Caco-2 (cell line): ENCODE data around the gene MRPL49. TPM values are rescaled to one million over a fixed set of nuclear protein-coding genes. Genes with fewer than 3 reads are reported as not detected.

ENCODE experiments used
- BruUV-seq: library from RNA; stranded (reverse); fragments of 400-500 nt; replicated peaks from 2 replicates; lab custom pipeline; 2021; lab: Mats Ljungman, UMichigan
- CTCF ChIA-PET: fragments of 300-600 bp; sonication (Branson Sonifier 250); formaldehyde crosslinking; loops from one replicate; lab custom pipeline; 2022; ENCODE audit warnings: antibody characterized with exemption; lab: Charles Lee
- POLR2A ChIA-PET: fragments of 300-600 bp; sonication (Branson Sonifier 250); formaldehyde crosslinking; loops from one replicate; lab custom pipeline; 2022; ENCODE audit warnings: antibody characterized with exemption; lab: Charles Lee
- DNase-seq, 2 experiments: peaks; one replicate each; pipeline versions ENCODE4 v3.0.0 to v3.0.0-alpha.2; 2020 to 2022
- H3K27me3 ChIP-seq: replicated peaks from 2 replicates; pipeline ENCODE4 v1.6.0; 2011; ENCODE audit warnings: low read length; ENCODE audit not compliant: control insufficient read depth, insufficient read depth
- H3K36me3 ChIP-seq: 2 replicates; pipeline ENCODE4 v1.5.1; 2011; ENCODE audit warnings: low read length; ENCODE audit not compliant: control insufficient read depth, insufficient read depth
- H3K4me1 ChIP-seq: fragments of 250-450 bp; sonication (Bioruptor Pico); 2 replicates; pipeline ENCODE4 v1.5.1; 2020; ENCODE audit warnings: mild to moderate bottlenecking
- H3K4me3 ChIP-seq: 2 replicates; pipeline ENCODE4 v1.5.1; 2011; ENCODE audit warnings: low read depth, mild to moderate bottlenecking, control low read depth, low read length
- H3K9me3 ChIP-seq: fragments of 250-450 bp; sonication (Bioruptor Pico); 2 replicates; pipeline ENCODE4 v1.5.1; 2020; ENCODE audit warnings: mild to moderate bottlenecking, moderate library complexity
- H3K27ac Mint-ChIP-seq: one replicate; pipeline ENCODE4 v1.8.0; 2022; ENCODE audit warnings: mixed read lengths; ENCODE audit not compliant: unreplicated experiment
- H3K27me3 Mint-ChIP-seq: one replicate; pipeline ENCODE4 v1.8.0; 2022; ENCODE audit warnings: mixed read lengths; ENCODE audit not compliant: insufficient read depth, unreplicated experiment
- H3K36me3 Mint-ChIP-seq: one replicate; pipeline ENCODE4 v1.8.0; 2022; ENCODE audit warnings: mild to moderate bottlenecking, mixed read lengths; ENCODE audit not compliant: insufficient read depth, unreplicated experiment
- H3K4me1 Mint-ChIP-seq: one replicate; pipeline ENCODE4 v1.8.0; 2022; ENCODE audit warnings: low read depth, mixed read lengths; ENCODE audit not compliant: unreplicated experiment
- H3K4me3 Mint-ChIP-seq: one replicate; pipeline ENCODE4 v1.8.0; 2022; ENCODE audit warnings: mild to moderate bottlenecking, moderate library complexity, mixed read lengths; ENCODE audit not compliant: unreplicated experiment
- H3K9me3 Mint-ChIP-seq: one replicate; pipeline ENCODE4 v1.8.0; 2022; ENCODE audit warnings: mixed read lengths; ENCODE audit not compliant: unreplicated experiment
- intact Hi-C: fragments of 100-400 bp; cut with micrococcal nuclease; formaldehyde crosslinking; loops from one replicate; pipeline ENCODE4 v1.10.0; 2022; ENCODE audit not compliant: unreplicated experiment
- total RNA-seq: library from RNA; stranded (reverse); gene quantifications from 2 replicates; pipeline ENCODE4 v1.2.3, GENCODE V29; 2022
- TF ChIP-seq, protein P1 (sequence below), 2 experiments: fragments of 200-600 bp in 1 of 2; IDR thresholded peaks; 1 replicate in 1 of 2; 2 replicates in 1 of 2; pipeline versions ENCODE4 v1.5.1 to v1.8.0; 2011 to 2022; ENCODE audit warnings: antibody characterized with exemption in 1 of 2, control low read depth in 1 of 2, inconsistent platforms in 1 of 2, low read depth in 1 of 2, low read length in 1 of 2, mild to moderate bottlenecking in 1 of 2, moderate library complexity in 1 of 2; ENCODE audit not compliant: insufficient read depth in 1 of 2, severe bottlenecking in 1 of 2, unreplicated experiment in 1 of 2

The MRPL49 gene
- total RNA-seq, 1 experiment from 2014 or later = 95.1 TPM

DNA sequence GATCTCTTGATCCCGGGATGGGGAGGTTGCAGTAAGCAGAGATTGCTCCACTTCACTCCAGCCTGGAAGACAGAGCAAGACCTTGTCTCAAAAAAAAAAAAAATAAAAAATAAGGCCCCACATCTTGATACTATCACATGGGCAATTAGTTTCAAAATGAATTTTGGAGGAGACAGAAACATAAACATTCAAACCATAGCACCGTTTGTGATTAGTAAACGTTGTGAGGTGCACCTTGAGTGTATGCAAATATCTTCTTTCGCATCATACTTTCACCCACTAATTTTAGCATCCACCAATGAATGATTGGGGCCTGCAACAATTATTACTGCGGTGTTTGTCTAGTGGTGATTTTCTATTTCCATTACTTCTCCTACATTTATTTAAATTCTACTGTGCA, 36.9 kb downstream of the MRPL49 start:
- BruUV-seq = no TSS peak
- ChIA-PET POLR2A (no interaction called here), CTCF (no interaction called here)
- TF ChIP-seq, protein P1, sequence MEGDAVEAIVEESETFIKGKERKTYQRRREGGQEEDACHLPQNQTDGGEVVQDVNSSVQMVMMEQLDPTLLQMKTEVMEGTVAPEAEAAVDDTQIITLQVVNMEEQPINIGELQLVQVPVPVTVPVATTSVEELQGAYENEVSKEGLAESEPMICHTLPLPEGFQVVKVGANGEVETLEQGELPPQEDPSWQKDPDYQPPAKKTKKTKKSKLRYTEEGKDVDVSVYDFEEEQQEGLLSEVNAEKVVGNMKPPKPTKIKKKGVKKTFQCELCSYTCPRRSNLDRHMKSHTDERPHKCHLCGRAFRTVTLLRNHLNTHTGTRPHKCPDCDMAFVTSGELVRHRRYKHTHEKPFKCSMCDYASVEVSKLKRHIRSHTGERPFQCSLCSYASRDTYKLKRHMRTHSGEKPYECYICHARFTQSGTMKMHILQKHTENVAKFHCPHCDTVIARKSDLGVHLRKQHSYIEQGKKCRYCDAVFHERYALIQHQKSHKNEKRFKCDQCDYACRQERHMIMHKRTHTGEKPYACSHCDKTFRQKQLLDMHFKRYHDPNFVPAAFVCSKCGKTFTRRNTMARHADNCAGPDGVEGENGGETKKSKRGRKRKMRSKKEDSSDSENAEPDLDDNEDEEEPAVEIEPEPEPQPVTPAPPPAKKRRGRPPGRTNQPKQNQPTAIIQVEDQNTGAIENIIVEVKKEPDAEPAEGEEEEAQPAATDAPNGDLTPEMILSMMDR (IDR thresholded peaks at IDR 0.05; ENCODE audit: insufficient read depth in 1 of 2, low read depth in 1 of 2, low read length in 1 of 2, severe bottlenecking in 1 of 2, unreplicated experiment in 1 of 2) = no peak
- H3K4me3 ChIP-seq = no peak overlapping the region
- H3K9me3 ChIP-seq = no peaks in the 10 kb centered on the region
- H3K27ac Mint-ChIP-seq = no peak overlapping the region
- H3K36me3 Mint-ChIP-seq = no peaks in the 10 kb centered on the region
- no peaks in the 10 kb centered on the region for H3K27me3 Mint-ChIP-seq
- H3K9me3 Mint-ChIP-seq = no peaks in the 10 kb centered on the region
- H3K4me1 Mint-ChIP-seq = no peaks in the 10 kb centered on the region
- H3K27me3 ChIP-seq = no peaks in the 10 kb centered on the region
- H3K4me1 ChIP-seq = no peaks in the 10 kb centered on the region
- H3K36me3 ChIP-seq = no peaks in the 10 kb centered on the region
- intact Hi-C loops = no loop called here
- H3K4me3 Mint-ChIP-seq = no peak overlapping the region
- DNase-seq = no peak

DNA sequence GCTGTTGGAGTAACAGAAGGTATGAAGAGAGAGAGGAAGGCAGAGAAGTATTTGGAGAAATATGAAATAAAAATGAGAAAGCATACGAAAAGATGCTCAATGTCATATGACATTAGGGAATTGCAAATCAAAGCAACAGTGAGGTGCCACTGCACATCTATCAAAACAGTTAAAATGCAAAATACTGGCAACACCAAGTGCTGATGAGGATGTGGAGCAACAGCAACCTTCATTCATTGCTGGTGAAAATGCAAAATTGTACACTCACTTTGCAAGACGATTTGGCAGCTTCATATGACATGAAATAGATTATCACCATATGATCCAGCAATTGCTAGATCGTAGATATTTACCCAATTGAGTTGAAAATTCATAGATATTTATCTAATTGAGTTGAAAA, 38.5 kb downstream of the MRPL49 start:
- Mint-ChIP-seq H3K27me3 (no peaks in the 10 kb centered on the region), H3K36me3 (peaks cover 4% of the 10 kb centered on the region), H3K9me3 (no peaks in the 10 kb centered on the region), H3K27ac (no peak overlapping the region), H3K4me1 (peaks cover 4% of the 10 kb centered on the region), H3K4me3 (no peak overlapping the region)
- no peak for DNase-seq
- no peak overlapping the region for H3K4me3 ChIP-seq
- CTCF ChIA-PET = no interaction called here
- intact Hi-C loops = no loop called here
- POLR2A ChIA-PET = no interaction called here
- no peaks in the 10 kb centered on the region for H3K36me3 ChIP-seq
- H3K9me3 ChIP-seq = no peaks in the 10 kb centered on the region
- no TSS peak for BruUV-seq
- no peaks in the 10 kb centered on the region for H3K4me1 ChIP-seq
- TF ChIP-seq, protein P1 (IDR thresholded peaks at IDR 0.05; ENCODE audit: insufficient read depth in 1 of 2, low read depth in 1 of 2, low read length in 1 of 2, severe bottlenecking in 1 of 2, unreplicated experiment in 1 of 2) = no peak
- H3K27me3 ChIP-seq = no peaks in the 10 kb centered on the region

DNA sequence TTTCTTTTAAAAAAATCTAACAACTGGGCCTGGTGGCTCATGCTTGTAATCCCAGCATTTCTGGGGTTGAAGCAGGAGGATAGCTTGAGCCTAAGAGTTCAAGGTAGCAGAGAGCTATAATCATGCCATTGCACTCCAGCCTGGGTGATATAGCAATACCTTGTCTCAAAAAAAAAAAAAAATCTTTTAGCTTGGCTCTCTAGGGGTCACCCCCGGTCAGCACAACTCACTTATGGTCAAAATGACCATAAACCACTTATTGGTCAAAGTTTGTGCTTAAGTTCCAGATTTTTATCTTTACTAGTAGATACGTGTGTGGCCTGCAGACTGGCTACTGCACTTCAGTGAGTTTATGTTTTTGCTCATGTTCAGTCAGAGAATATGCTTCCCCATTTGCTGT, 41.6 kb downstream of the MRPL49 start:
- no peaks in the 10 kb centered on the region for H3K27me3 Mint-ChIP-seq
- no peak overlapping the region for H3K27ac Mint-ChIP-seq
- intact Hi-C loops = loop anchor here (1.0 kb wide), 1 partner anchor 41 kb away; the partner anchor contains the start of genes FAU and MRPL49
- Histone ChIP-seq H3K4me1 (no peaks in the 10 kb centered on the region), H3K4me3 (no peak overlapping the region), H3K36me3 (no peaks in the 10 kb centered on the region), H3K9me3 (no peaks in the 10 kb centered on the region), H3K27me3 (no peaks in the 10 kb centered on the region)
- H3K4me1 Mint-ChIP-seq = peaks cover 8% of the 10 kb centered on the region
- CTCF ChIA-PET = interaction anchor here (0.6 to 1.2 kb wide), 2 partner anchors 17 to 62 kb away, joined by 3 read pairs; no protein-coding TSS in a partner anchor
- TF ChIP-seq, protein P1 (IDR thresholded peaks at IDR 0.05; ENCODE audit: insufficient read depth in 1 of 2, low read depth in 1 of 2, low read length in 1 of 2, severe bottlenecking in 1 of 2, unreplicated experiment in 1 of 2) = no peak
- DNase-seq = no peak
- peaks cover 10% of the 10 kb centered on the region for H3K36me3 Mint-ChIP-seq
- no TSS peak for BruUV-seq
- no peak overlapping the region for H3K4me3 Mint-ChIP-seq
- POLR2A ChIA-PET = interaction anchor here (0.7 kb wide), 1 partner anchor 42 kb away, joined by 4 read pairs; the partner anchor contains the start of genes FAU and MRPL49
- no peaks in the 10 kb centered on the region for H3K9me3 Mint-ChIP-seq
